ENCODE data around the gene EPS8L1. TPM values are rescaled to one million over a fixed set of nuclear protein-coding genes. Genes with fewer than 3 reads are reported as not detected.
A peak's percentile ranks its signal among the peaks of the same experiment; 100 is the strongest.
"Not testable (repeated sequence)": the region's sequence is repeated elsewhere in the genome, so short reads cannot be mapped to it uniquely, and the experiment has no call there.

The EPS8L1 gene
- total RNA-seq, 8 experiments from 2014 or later = 2.2 to 38.1 (median 8.1) TPM

GRCh38 chr19:55058781-55059610 is 16.7 kb upstream of the EPS8L1 start:
- Histone ChIP-seq H3K27ac (no peak overlapping the region), H3K4me1 (replicated peaks in 1 of 2) (no peaks in the 10 kb centered on the region), H3K4me3 (no peak overlapping the region)
- ATAC-seq (replicated peaks in 6 of 8) = no peak
- in situ Hi-C loops (cut with MboI; ENCODE audit: low pct_unique_long_range_greater_than_20kb in 2 of 9, low sequenced_read_pairs in 9 of 9, unreplicated experiment in 9 of 9) = no loop called here
- 64 to 100% (median 99%) methylated on average over 1 to 10 of the region's 23 CpGs; no CpG with 5 or more reads in 1 of the 10 experiments for WGBS, 10 experiments

- in situ Hi-C loops (cut with MboI; ENCODE audit: low pct_unique_long_range_greater_than_20kb in 2 of 9, low sequenced_read_pairs in 9 of 9, unreplicated experiment in 9 of 9) = not testable (repeated sequence)
Measured at GRCh38 chr19:55060287-55060686, 15.4 kb upstream of the EPS8L1 start.

GRCh38 chr19:55062735-55063491 is 12.8 kb upstream of the EPS8L1 start, which contains the start of gene RDH13:
Gene RDH13 (minus strand): TSS chr19:55063148. CDS start chr19:55063032, 116 bp downstream.
- Histone ChIP-seq H3K4me1 (replicated peaks in 1 of 2) (no peaks in the 10 kb centered on the region), H3K27ac (peak within 1 kb of the TSS in 1 of 2 donors; percentile 63), H3K4me3 (peak within 1 kb of the TSS; percentile 61 to 79 (median 71))
- peak; percentile 97 to 99 (median 98) for ATAC-seq (replicated peaks in 6 of 8)
- WGBS, 10 experiments = 0 to 3% (median 0%) methylated on average over 3 to 6 of the region's 70 CpGs; no CpG with 5 or more reads in 5 of the 10 experiments
- in situ Hi-C loops (cut with MboI; ENCODE audit: low pct_unique_long_range_greater_than_20kb in 2 of 9, low sequenced_read_pairs in 9 of 9, unreplicated experiment in 9 of 9) = no loop called here

More at GRCh38 chr19:55060287-55060686, 15.4 kb upstream of the EPS8L1 start:
- not testable (repeated sequence) for ATAC-seq (replicated peaks in 6 of 8); H3K4me3 ChIP-seq; H3K27ac ChIP-seq; H3K4me1 ChIP-seq (replicated peaks in 1 of 2)
- WGBS, 10 experiments = 87 to 100% (median 97%) methylated on average over 2 to 5 of the region's 9 CpGs; no CpG with 5 or more reads in 4 of the 10 experiments

- no peak for ATAC-seq (replicated peaks in 6 of 8)
- 43% methylated on average over 1 of the region's 3 CpGs; no CpG with 5 or more reads in 9 of the 10 experiments for WGBS, 10 experiments
- H3K4me1 ChIP-seq (replicated peaks in 1 of 2) = no peaks in the 10 kb centered on the region
- peak overlapping the region; percentile 61 to 79 (median 71) for H3K4me3 ChIP-seq
- no peak overlapping the region for H3K27ac ChIP-seq
- in situ Hi-C loops (cut with MboI; ENCODE audit: low pct_unique_long_range_greater_than_20kb in 2 of 9, low sequenced_read_pairs in 9 of 9, unreplicated experiment in 9 of 9) = no loop called here
Measured at GRCh38 chr19:55063492-55063843, 12.2 kb upstream of the EPS8L1 start.

GRCh38 chr19:55065516-55065915 is 10.2 kb upstream of the EPS8L1 start:
- H3K4me1 ChIP-seq (replicated peaks in 1 of 2) = not testable (repeated sequence)
- 58 to 89% (median 75%) methylated on average over 4 to 9 of the region's 9 CpGs; no CpG with 5 or more reads in 3 of the 10 experiments for WGBS, 10 experiments

GRCh38 chr19:55066107-55066709 is 9.5 kb upstream of the EPS8L1 start:
- WGBS, 10 experiments = 0 to 44% (median 19%) methylated on average over 1 to 2 of the region's 2 CpGs; no CpG with 5 or more reads in 2 of the 10 experiments
- Histone ChIP-seq H3K4me1 (replicated peaks in 1 of 2) (no peaks in the 10 kb centered on the region), H3K4me3 (no peak overlapping the region), H3K27ac (no peak overlapping the region)
- ATAC-seq (replicated peaks in 6 of 8) = no peak
- in situ Hi-C loops (cut with MboI; ENCODE audit: low pct_unique_long_range_greater_than_20kb in 2 of 9, low sequenced_read_pairs in 9 of 9, unreplicated experiment in 9 of 9) = no loop called here

More at GRCh38 chr19:55065516-55065915, 10.2 kb upstream of the EPS8L1 start:
- in situ Hi-C loops (cut with MboI; ENCODE audit: low pct_unique_long_range_greater_than_20kb in 2 of 9, low sequenced_read_pairs in 9 of 9, unreplicated experiment in 9 of 9); H3K27ac ChIP-seq; H3K4me3 ChIP-seq; ATAC-seq (replicated peaks in 6 of 8): not testable (repeated sequence)

- ATAC-seq (replicated peaks in 6 of 8) = no peak
- Histone ChIP-seq H3K4me1 (replicated peaks in 1 of 2) (no peaks in the 10 kb centered on the region), H3K4me3 (no peak overlapping the region), H3K27ac (no peak overlapping the region)
- in situ Hi-C loops (cut with MboI; ENCODE audit: low pct_unique_long_range_greater_than_20kb in 2 of 9, low sequenced_read_pairs in 9 of 9, unreplicated experiment in 9 of 9) = no loop called here
- WGBS, 10 experiments = 0 to 100% (median 33%) methylated on average over 1 to 3 of the region's 3 CpGs; no CpG with 5 or more reads in 2 of the 10 experiments
Measured at GRCh38 chr19:55067869-55068268, 7.8 kb upstream of the EPS8L1 start.

GRCh38 chr19:55068950-55069864 is 6.5 kb upstream of the EPS8L1 start:
- H3K27ac ChIP-seq = peak overlapping the region in 1 of 2 donors; percentile 65
- peak overlapping the region; percentile 21 to 55 (median 33) for H3K4me3 ChIP-seq
- 0 to 34% (median 17%) methylated on average over 2 to 9 of the region's 30 CpGs; no CpG with 5 or more reads in 3 of the 10 experiments for WGBS, 10 experiments

GRCh38 chr19:55069865-55070197 is 5.8 kb upstream of the EPS8L1 start:
- WGBS, 10 experiments = 33 to 83% (median 80%) methylated on average over 1 to 2 of the region's 2 CpGs; no CpG with 5 or more reads in 5 of the 10 experiments

More at GRCh38 chr19:55068950-55069864, 6.5 kb upstream of the EPS8L1 start:
- H3K4me1 ChIP-seq (replicated peaks in 1 of 2) = no peaks in the 10 kb centered on the region
- in situ Hi-C loops (cut with MboI; ENCODE audit: low pct_unique_long_range_greater_than_20kb in 2 of 9, low sequenced_read_pairs in 9 of 9, unreplicated experiment in 9 of 9) = no loop called here
- ATAC-seq (replicated peaks in 6 of 8) = peak; percentile 75 to 96 (median 94)

GRCh38 chr19:55070466-55071128 is 5.1 kb upstream of the EPS8L1 start:
- in situ Hi-C loops (cut with MboI; ENCODE audit: low pct_unique_long_range_greater_than_20kb in 2 of 9, low sequenced_read_pairs in 9 of 9, unreplicated experiment in 9 of 9) = no loop called here
- H3K27ac ChIP-seq = no peak overlapping the region
- H3K4me3 ChIP-seq = no peak overlapping the region
- 50 to 94% (median 63%) methylated on average over 1 to 5 of the region's 10 CpGs; no CpG with 5 or more reads in 1 of the 10 experiments for WGBS, 10 experiments
- ATAC-seq (replicated peaks in 6 of 8) = no peak
- no peaks in the 10 kb centered on the region for H3K4me1 ChIP-seq (replicated peaks in 1 of 2)

More at GRCh38 chr19:55069865-55070197, 5.8 kb upstream of the EPS8L1 start:
- H3K27ac ChIP-seq = no peak overlapping the region
- peak in 2 of 8 experiments; percentile 2 to 4 for ATAC-seq (replicated peaks in 6 of 8)
- in situ Hi-C loops (cut with MboI; ENCODE audit: low pct_unique_long_range_greater_than_20kb in 2 of 9, low sequenced_read_pairs in 9 of 9, unreplicated experiment in 9 of 9) = no loop called here
- no peaks in the 10 kb centered on the region for H3K4me1 ChIP-seq (replicated peaks in 1 of 2)
- H3K4me3 ChIP-seq = peak overlapping the region in 2 of 5 donors; percentile 45 to 55

GRCh38 chr19:55071129-55071502 is 4.6 kb upstream of the EPS8L1 start:
- 0 to 54% methylated on average over 1 to 2 of the region's 8 CpGs; no CpG with 5 or more reads in 8 of the 10 experiments for WGBS, 10 experiments
- Histone ChIP-seq H3K4me3 (no peak overlapping the region), H3K27ac (no peak overlapping the region), H3K4me1 (replicated peaks in 1 of 2) (no peaks in the 10 kb centered on the region)
- peak in 3 of 8 experiments; percentile 50 to 66 (median 60) for ATAC-seq (replicated peaks in 6 of 8)
- in situ Hi-C loops (cut with MboI; ENCODE audit: low pct_unique_long_range_greater_than_20kb in 2 of 9, low sequenced_read_pairs in 9 of 9, unreplicated experiment in 9 of 9) = no loop called here
